Activated gamma-delta T cell treated with anti-CD3 and anti-CD28 coated beads, Interleukin-2, amount 50 U/mL, for 16 hours (primary cell): ENCODE data around the gene FAM237B.
"Not testable (repeated sequence)": the region's sequence is repeated elsewhere in the genome, so short reads cannot be mapped to it uniquely, and the experiment has no call there.

Experiments
- DNase-seq: peaks from one replicate; pipeline ENCODE4 v3.0.0-alpha.2; 2020; ENCODE audit warnings: low read depth

Gene FAM237B

DNA sequence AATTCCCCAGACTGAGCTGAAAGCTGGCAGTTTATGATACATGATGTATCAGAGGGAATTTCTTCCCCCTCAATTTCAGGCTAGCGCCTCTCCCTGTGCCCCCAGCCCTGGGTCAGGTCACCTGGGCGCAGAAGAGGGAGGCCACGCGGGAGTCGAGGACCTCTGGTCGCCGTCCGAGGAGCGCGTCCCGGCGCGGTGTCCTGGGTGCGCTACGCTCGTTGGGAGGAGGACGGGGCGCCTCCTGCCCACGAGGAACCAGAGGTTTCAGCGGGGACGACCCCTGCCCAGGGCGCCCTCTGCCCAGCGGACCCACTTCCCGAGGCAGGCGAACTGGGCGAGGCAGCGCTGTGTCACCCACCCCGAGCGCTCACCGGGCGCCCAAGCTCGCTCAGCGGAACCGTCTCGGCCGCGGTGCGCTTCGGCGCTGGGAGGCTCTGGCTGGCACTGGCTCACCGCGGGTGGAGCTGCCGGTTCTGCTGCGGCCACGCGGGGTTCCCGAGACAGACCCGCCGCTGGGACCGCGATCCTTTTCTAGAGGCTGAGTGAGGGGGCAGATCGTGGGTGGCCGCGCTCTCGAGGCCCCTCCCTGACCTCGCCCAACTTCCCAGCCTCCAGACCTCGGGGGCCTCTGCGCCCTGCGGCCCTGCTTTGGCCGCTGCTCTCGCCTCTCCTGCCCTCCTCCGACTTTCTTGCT lies at the start of gene FAM237B:
Gene FAM237B (minus strand): TSS at position 504 of the 694 bp plus-strand sequence. CDS start 1,556 bp downstream, outside the sequence.
- DNase-seq: no peak

DNA sequence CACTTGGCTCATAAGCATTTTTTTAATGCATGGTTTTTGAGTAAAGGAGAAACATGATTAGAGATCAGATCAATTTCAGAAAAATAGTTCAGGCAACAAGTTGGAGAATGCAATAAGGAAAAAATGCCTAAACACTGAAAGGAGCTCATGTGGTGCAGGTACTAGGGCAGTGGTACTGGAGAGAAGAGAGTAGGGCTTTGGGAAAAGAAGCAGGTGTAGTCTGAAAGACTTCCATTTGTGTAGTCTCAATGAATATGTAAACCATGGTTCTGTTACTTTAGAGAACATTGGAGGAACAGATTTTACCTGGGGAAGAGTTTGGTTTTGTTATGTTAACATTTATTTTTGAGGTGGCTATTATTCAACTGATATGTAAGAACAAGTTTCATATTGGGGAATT lies 30.9 kb upstream of the FAM237B start:
- no peak for DNase-seq

DNA sequence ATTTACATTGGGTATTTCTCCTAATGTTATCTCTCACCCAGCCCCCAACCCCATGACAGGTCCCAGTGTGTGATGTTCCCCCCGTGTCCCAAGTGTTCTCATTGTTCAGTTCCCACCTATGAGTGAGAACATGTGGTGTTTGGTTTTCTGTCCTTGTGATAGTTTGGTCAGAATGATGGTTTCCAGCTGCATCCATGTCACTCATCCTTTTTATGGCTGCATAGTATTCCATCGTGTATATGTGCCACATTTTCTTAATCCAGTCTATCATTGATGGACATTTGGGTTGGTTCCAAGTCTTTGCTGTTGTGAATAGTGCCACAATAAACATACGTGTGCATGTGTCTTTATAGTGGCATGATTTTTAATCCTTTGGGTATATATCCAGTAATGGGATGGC lies 28.9 kb upstream of the FAM237B start:
- not testable (repeated sequence) for DNase-seq

DNA sequence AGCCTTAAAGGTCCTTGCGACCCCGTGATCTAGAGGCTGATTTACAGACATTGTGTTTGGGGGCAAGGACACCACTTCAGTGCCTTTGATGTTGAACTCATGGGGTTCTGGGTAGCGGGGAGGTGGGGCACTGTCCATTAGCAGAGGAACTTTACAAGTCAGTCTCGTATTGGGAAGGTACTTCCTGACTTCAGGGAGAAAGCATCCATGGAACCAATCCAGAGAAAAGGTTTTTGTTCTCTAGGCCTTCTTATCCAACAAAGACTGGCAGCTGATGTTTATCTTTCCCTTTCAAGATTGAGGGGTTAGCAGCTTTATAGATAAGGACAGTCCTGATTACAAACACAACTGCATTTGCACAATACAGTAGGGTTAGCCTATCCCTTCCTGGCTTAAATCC lies 28.2 kb upstream of the FAM237B start:
- DNase-seq: no peak

DNA sequence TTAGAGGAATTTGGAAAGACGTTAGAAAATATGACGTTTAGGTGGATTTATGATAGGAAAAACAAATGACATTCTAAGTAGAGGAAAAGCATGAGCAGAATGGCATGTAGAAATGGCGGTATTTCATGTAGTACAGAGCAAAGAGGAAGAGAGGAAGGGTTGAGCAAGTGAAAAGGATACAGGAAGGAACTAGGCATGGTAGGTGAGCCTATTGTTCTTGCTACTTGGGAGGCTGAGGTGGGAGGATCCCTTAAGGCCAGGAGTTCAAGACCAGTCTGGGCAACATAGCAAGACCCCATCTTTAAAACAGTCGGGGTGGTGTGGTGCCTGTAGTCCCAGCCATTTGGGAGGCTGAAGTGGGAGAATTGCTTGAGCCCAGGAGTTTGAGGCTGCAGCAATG lies 26.7 kb upstream of the FAM237B start:
- no peak for DNase-seq

DNA sequence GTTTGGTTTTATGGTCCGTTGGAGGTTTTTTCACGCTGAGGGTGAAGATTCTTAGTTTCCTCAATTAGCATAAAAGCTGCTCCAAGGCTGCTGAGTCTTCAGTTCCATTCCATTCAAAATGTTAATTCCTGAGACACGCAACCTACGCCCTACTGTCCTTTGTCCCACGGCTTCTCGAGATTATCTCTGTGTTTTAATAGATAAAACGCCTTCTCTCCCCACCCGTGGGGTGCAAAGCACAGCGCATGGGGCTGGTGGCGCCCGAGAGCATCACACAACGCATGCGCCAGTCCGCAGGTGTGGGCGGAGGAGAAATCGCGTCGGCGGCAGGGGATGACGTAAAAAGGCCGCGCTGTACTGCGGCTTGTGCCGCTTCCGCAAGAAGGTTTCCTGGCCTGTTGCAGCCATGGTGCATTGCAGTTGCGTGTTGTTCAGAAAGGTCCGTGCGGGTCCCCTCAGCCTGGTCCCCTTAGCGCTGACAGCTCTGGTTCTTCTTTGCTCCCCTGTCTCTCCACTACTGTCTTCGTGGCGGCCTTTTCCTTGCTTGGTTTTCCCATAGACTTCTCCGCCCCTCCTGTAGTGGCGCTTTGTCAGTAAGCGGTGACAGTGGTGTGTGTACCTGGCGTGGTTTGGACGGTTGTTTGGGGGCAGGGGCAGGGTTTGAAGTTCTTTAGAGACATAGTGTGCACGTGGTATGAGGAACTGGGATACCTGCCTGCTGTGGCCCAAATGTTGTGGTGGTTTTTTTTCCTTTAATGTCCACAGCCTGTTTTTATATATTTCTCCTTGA lies 25.4 kb upstream of the FAM237B start, which contains the start of gene GTPBP10:
Gene GTPBP10 (plus strand): TSS at position 381 of the 790 bp plus-strand sequence. CDS start 26 bp downstream, at position 407.
- peak; percentile 94 for DNase-seq

DNA sequence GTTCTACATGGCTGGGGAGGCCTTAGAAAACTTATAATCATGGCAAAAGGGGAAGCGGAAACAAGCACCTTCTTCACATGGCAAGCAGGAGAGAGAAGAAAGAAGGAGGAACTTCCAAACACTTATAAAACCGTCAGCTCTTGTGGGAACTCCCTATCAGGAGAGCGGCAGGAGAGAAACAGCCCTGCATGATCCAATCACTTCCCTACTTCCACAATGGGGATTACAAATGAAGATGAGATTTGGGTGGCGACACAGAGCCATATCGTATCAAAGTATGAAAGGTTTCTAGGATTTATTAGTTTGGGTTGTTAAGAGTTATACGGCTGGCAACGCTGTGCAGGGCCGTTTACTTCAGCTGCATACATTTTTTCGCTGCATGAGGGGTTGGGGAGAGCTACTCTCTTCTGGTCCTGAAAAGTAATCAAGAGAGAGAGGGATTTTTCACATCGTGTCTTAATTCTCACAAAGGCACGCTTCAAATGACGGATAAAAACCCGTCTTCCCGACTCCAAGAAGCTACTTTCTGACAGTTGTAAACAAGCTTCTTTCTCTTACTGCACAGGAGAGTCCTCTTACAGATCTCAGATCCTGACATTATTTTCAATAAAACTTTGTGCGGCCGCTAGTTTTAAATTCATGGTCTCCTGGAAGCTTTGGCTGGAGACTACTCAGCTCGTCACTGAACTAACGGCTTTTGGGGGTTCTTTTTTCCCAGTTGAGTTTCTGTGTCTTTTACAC lies 24.7 kb upstream of the FAM237B start:
- no peak for DNase-seq

DNA sequence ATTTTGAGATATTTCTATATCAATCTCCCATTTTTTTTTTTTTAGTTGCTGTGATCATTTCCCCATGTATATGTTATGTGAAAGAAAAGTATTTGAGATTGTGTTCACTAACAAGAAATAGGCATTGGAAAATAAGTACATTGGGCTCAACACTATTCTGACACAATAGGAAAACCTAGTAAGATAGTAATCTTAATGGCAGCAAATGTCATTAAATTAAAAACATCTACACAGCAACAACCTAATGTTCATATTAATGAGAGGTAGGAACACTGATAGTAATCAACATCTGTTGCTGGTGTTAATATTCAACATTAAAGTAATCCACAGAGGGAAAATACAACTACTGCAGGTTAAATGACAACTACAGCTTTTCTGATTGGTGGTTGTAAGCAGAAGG lies 23.9 kb upstream of the FAM237B start:
- DNase-seq: no peak

DNA sequence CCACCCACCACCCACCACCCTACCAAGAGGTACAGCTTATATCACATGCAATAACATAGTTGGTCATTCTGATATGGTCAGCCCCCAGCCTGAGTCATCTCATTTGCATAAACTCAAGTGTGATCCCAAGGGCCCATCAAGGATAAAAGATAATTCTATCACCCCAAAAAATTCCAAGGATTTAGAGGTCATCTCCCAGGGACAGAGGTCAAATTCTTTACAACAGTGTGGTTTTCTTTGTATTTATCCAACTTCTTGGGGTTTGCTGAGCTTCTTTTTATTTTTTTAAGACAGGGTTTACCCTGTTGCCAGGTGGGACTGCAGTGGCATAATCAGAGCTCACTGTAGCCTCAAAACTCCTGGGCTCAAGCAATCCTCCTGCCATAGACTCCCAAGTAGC lies 16.0 kb upstream of the FAM237B start:
- no peak for DNase-seq

DNA sequence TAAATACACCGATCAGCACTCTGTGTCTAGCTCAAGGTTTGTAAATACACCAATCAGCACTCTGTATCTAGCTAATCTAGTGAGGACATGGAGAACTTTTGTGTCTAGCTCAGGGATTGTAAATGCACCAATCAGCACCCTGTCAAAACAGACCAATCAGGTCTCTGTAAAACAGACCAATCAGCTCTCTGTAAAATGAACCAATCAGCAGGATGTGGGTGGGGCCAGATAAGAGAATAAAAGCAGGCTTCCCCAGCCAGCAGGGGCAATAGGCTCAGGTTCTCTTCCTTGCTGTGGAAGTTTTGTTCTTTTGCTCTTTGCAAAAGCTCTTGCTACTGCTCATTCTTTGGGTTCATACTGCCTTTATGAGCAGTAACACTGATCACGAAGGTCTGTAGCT lies 13.8 kb upstream of the FAM237B start:
- DNase-seq: not testable (repeated sequence)

DNA sequence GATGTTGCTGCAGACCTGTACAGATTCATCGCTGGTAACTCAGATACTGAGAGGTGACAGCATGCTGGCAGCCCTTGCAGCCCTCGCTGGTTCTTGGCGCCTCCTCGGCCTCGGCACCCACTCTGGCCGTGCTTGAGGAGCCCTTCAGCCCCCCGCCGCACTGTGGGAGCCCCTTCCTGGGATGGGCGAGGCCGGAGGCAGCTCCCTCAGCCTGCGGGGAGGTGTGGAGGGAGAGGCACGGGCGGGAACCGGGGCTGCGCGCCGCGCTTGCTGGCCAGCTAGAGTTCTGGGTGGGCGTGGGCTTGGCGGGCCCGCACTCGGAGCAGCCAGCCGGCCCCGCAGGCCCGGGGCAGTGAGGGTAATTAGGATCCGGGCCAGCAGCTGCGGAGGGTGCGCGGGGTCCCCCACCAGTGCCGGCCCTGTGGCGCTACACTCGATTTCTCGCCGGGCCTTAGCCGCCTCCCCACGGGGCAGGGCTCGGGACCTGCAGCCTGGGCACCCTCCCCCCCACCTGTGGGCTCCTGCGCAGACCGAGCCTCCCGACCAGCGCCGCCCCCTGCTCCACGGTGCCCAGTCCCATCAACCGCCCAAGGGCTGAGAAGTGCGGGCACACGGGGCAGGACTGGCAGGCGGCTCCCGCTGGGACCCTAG lies 13.2 kb upstream of the FAM237B start:
- no peak for DNase-seq

DNA sequence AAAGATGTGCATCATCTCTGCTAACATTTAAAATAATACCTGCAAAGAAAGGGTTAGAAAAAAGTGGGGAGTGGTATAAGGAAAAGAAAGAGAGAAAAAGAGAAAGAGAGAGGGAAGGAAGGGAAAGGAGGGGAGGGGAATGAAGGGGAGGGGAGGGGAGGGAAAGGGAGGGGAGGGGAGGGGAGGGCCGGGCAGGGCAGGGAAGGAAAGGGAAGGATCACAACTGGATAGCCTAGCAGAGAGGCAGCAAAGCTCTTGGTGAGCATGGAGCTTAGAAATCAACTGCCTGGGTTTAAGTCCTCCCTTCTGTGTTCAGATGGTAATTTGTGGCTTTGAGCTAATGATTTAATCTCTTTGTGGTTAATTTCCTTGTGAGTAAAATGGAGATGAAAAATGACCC lies 5.4 kb upstream of the FAM237B start:
- no peak for DNase-seq

DNA sequence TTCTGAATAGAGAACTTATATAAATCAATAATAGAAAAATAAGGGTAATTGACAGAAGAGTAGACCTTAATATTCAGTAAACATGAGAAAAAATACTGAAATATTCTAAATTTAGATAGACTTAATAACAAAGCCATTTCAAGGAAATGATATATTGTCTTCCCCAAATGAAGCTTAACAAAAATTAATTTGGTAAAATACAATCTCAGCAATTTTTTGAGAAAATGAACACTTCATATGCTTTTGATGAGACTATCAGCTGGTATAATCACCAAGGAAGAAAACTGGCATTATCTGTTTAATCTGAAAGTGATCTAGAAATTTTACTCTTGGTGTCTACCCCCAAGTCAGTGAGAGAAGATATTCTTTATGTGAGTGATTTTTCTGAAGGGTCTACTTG lies 1.7 kb upstream of the FAM237B start:
- DNase-seq: no peak

DNA sequence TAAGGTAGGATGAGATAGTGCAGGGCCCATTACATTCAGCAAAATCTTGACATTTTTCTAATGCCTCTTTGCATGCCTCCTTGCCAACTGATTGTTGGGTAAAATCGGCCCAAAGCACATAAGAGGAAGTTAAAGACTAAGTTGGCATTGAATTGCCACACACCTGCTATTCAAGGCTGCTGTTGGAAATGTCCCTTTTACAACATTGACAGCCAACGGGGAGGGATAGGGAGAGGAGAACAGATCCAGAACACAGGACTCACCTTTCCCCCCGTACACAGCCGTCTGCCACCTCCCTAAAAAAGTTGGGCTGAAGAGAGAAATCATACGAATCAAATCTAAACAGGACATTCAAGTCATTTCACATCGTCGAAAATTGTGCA lies 695 bp downstream of the FAM237B start:
- DNase-seq: no peak

DNA sequence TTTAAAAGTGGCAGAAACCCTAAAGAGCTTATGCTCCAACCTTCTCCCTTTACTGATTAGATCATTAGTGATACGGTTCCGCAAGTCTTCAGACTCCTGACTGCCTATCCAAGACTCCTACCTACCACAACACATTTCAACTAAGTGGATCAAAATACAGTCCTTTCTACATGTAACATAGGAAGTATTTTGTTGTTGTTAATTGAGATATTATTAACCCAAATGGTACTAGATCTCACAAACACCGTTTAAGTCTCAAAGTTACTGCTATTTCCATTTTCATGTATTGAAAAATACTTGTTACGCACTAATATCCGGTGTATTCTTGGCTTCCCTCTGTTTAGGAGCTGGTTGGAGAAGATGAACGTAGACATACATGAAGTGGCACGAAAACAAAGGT lies 1.1 kb downstream of the FAM237B start:
- no peak for DNase-seq

DNA sequence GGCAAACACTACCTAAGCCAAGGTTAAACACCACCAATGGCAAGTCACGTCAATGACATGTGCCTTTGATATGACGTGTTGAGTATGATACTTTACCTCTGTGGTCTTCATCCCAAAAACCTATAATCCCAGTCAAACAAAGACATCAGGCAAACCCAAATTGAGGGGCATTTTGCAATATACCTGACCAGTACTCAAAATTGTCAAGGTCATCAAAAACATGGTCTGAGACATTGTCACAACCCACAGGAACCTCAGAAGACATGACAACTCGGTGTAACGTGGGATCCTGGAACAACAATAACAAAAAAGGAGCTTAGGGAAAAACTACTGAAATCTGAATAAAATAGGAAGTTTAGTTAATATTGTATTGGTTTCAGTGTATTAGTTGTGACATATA lies 7.2 kb downstream of the FAM237B start:
- DNase-seq: no peak

DNA sequence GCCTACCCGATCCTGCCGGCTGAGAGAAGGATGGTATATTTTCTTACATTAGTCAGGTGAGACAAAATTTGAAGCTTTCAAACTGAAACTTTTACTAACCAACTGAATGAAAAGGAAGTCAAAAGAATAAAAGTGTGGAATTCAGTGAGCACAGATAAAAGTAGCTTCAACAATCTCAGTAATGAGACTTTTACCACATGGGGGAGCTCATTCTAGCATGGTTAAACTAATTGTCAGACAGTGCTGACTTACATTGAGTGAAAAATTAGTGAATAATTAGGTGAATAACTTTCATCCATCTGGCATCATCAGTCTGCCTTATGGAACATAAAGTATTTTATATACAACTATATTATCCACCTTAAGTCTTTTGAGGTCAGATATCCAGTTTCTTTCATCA lies 8.4 kb downstream of the FAM237B start:
- no peak for DNase-seq

DNA sequence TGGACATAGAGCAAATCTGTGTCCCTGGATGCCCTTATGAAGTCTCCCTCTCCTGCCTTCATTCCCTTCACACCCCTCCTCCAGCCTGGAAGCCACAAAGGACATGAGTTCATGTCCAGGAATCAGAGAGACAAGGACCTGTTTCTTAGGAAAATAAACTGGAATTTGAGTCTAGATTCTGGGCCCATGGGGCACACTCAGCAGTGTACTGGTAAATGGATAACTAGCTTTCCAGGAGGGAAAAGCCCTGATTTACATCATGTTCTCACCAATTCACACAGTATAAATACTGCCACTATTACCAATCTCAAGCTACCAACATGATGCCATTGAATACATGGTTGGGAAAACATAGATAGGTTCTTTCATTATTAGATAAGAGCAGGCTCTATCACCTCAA lies 9.9 kb downstream of the FAM237B start:
- DNase-seq: no peak

DNA sequence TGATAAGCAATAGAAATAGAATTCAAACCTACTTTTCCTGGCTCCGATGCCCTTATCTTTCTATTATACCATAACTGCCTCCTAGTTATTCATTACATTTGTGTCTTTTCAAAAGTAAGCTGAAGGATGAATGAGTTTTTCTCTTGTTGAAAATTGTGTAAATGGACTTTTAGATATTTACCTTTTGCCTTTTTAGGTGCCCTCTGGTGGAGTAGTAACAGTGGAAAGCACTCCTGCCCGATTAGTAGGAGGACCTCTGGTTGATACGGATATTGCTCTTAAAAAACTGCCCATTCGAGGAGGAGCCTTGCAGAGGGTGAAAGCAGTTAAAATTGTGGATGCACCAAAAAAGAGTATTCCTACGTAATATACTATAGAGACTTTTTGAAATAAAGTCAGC lies 11.2 kb downstream of the FAM237B start:
- no peak for DNase-seq

DNA sequence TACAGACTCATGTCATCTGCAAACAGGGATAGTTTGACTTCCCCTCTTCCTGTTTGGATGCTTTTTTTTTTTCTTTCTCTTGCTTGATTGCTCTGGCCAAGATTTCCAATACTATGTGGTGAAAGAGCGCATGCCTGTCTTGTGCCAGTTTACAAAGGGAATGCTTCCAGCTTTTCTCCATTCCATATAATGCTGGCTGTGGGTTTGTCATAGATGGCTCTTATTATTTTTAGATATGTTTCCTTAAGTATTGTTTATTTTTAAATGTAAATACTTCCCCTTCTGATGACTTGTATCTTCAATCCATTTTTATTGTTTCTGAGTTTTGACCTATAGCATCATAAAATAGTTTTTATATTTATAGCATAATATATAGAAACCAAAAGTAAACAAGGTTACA lies 17.9 kb downstream of the FAM237B start:
- DNase-seq: no peak

DNA sequence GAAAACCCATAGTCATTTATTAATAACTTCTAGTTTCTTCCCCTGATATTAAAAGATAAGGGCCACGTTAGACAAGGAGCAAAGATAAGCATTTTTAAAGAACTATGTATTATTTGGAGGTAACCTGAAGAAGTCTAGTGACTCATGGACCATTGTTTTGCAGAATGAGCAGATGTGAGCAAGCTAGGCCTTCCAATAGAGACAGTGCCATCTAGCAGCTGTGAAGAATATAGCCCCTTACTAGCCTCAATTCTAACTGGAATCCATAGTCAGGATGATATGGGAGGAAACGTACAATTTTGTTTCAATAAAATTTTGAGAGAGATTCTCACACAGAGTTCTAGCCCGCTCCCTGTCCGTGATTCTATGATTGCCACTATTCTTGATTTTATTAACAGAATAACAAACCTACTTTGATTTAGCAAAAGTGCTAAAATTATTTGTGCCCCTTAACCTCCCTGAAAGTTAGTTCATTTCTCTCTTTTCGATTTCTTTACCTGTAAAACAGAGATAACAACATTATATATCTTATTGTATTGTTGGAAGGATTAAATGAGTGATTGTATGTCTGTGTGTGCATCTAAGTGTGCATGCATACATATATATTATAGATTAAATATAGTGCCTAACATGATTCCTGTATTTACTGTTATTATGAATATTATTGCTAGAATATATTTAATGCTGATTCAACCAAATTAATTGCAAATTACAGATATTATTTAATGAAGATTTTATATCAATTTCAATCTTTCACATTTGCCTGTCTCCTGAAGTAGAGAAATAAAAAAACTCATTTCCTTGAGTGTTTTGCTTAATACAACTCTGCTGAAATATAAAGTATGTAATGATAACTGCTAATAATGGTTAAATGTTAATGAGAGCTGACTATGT lies 22.7 kb downstream of the FAM237B start:
- DNase-seq: no peak
